ENCODE data around the gene BTRC.
A peak's percentile ranks its signal among the peaks of the same experiment; 100 is the strongest.

Gene BTRC

DNA sequence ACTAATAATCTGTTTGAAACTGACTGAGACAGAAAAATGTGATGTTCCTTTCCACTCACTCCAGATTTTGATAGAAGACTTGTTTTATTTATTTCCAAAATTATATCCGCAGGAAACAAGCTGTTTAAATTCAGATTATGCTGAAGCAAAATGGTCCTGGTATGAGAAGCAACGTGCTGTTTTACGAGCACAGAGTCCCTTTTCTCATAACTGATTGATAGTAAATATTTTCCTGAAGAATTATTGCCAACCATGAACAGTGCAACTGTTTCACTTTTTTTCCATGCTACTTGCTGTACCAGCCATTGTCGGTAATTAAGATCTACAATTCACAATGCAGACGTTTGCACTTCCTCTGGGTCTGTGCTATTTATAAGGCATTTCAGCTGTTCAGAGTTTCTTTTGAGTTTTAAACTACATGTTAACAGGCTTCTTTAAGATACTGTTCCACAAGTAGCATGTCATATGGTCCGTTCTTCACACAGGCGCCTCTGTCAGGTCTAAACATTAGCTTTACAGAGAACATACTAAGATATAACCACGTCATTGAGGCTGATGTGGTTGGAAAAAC, 130.3 kb downstream of the BTRC start:
- DNase-seq (ENCODE audit: low spot score), result no peak

DNA sequence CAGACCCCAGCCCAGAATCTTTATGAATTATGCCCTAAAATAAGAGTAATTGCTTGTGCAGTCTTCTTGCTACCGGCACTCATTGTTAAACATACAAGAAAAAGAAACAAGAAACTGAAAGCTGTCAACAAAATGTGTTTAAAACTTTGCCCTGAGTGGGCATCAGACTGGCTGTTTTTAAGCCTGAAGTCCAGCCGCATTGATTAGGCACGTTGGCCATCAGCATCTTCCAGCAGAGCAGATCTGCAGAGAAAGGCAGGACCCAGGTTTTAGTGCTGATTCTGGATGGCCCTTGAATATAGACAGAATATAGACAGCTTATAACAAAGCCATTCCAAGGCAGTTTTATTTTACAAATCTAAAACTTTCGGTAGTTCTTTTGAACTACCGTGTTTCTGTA, 131.2 kb downstream of the BTRC start:
- no peak for DNase-seq (ENCODE audit: low spot score)

DNA sequence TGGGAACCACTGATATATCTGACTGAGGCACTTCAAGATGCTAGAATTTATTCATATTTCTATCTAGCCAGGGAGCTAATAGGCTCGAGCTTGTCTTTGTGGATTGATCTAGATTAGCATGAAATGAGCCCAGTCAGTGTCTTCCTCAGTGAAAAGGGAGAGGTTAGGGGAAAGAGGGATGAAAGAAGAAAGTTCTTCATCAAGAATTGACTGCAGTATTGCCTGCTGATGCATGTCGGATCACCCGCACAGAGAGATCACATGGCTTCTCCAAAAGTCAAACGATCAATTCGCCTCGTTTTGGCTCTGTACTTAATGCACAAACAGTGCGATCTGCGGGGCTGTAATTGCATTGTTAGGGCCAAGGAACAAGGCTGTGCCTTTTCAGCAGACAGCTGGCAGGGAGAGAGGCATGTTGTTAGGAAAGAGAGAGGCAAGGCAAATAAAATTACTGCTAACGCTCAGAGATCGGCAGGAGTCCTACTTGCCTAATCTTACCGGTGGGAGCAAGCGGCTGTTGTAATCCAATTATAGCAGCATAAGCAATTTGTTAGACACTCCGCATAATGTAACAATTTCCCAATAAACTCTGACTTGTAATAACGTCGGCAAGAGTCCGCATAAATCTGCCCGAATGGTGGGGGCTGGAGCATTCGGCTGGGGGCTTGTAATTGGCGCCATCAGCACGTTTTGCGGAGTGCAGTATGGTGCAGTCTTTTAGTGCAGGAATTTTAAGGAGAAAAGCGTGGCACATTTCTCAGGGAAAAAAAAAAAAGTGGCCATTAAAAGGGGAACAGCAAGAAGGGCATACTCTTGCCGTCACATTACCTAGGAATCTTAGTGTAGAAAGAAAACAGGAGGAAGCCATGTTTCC, 132.0 kb downstream of the BTRC start:
- no peak for DNase-seq (ENCODE audit: low spot score)

DNA sequence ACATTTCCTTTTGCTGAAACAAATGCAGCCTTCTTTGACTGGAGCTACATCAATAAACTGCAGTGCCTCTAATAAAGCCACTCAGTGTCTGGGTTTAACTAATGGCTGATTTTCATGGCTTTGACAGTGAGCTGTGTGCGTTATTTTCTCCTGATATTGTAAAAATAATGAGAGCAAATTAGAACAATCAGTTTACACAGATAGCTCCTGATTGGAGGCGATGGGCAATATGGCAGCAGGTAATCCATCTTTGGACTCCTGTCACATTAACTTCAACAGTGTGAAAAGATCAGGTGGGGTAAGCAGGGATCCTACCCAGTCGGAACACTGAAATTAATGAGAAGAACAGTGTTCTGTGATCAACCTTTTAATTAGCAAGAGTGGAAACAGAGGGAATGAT, 133.4 kb downstream of the BTRC start:
- no peak for DNase-seq (ENCODE audit: low spot score)

DNA sequence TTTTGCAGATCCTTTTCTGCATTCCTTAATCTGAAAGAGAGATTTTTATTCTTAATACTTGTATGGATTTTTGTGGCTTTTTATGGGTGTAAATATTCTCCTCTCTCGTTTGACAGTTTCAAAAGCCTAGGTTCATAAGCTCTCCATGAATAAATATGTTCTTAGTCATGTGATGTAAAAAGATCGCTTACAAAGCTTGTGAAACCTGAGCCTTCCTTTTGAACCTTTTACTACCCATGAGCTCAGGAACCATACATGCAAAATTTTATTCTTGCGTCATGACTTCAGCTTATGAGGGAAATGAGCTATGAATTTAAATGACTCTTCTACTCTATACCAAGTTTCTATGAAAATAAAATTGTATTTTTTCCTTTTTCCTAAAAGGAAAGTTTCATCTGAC, 135.4 kb downstream of the BTRC start:
- DNase-seq (ENCODE audit: low spot score), result no peak

DNA sequence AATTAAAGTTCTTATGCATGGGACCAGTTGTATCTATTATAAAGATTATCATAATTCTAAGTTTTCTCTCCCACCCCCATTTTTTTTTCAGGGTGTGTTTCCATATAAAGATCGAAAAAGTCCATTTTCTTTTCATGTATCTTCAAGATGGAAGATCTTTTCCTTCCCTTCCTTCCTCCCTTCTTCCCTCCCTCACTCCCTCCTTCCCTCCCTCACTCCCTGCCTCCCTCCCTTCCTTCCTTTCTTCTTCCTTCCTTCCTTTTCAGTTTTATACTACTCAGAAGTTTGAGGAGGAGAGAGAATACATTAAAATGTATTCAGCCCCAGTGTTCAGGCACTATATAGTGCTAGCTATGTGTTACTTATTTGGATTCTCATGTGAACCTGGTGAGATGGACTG, 136.1 kb downstream of the BTRC start:
- DNase-seq (ENCODE audit: low spot score), result no peak

DNA sequence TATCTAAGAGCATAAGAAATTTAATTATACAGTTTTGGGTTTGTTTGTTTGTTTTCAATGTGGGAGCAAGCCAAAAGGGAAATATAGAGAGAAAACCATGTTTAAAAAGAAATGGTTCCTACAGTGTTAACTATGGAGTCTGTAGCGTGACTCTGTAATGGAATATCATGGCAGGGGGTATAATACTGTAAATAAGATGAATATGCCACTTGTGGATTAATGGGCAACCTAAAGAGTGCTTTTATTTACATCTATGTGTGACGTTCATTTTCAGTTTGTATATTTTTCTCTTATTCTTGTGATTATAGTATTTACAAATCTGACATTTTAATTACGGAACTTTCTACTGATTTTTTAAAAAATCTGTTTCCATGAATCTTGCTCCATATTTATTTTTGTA, 138.2 kb downstream of the BTRC start:
- no peak for DNase-seq (ENCODE audit: low spot score)

DNA sequence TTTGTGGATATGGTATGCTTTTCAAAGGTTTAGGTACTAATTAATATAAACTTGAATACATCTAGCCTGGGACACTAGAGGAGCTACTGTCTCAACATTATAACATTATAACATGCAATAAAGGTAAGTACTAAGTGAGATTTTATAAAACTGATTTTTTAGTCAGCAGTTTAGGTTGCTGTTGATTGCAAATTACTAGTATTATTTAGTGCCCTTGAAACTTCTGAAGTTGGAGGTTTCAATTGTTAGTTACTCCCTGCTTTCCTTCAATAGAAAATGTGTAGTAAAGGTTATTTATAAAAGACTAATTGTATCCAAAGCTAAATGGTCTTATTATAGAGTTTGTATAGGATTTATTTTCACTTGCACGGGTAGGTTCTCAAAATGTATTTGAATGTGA, 138.8 kb downstream of the BTRC start:
- no peak for DNase-seq (ENCODE audit: low spot score)

DNA sequence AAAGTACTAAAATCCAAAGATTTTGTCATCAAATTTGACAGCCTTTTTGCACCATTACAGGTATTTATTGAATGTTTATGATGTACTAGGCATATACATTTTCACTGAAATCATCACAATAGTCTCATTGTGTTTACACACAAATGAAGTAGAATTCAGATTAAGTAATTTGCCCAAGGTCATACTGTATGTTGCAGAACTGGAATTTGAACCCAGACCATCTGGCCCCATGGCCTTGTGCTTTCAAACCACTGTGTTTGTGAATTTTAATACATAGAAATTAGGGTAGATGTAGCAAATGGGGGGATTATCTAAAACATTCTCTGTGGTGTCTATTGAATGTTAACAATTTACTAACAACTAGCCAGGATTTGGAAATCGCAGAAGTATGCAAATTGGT, 139.3 kb downstream of the BTRC start:
- no peak for DNase-seq (ENCODE audit: low spot score)

DNA sequence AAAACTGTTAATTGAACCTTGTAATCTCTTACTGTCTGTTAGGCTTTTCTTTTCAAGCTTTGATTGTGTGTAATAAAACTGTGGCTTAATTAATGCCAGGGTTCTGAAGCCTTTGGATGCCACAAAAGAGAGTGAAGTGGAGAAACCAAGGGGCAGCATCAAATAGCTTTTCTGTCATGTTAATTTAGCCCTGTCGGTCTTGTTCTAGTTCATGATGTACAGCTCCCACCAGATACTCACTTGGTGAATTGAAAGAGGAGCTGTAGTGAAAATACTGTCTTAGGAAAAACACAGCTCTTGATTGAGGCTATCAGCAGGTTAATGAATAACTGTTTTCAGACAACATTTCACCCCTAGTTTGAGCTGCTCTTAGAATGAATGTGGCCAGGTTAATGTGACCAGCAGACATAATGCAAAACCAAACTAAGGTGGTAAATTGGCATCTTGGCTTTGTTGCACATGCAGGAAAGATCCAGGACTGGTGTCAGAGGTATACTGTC, 139.9 kb downstream of the BTRC start:
- DNase-seq (ENCODE audit: low spot score), result peak; percentile 42

DNA sequence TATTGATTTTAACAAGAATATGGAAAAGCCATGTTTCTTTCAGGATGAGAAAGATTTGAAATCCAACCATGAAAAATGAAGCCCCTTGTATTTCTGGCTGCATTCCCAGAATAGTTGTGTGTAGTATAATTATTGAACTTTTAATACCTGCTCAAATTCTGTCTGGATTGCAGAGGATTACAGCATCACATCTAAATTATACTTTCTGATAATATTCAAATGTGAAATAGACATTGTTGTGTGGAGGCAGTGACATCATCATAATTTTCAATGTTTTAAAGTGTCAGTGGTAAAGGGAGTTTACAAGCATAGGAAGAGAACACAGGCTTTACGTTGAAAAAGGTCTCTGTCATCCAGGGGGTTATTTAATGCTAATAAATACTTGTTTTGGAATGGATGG, 140.7 kb downstream of the BTRC start:
- DNase-seq (ENCODE audit: low spot score), result no peak

DNA sequence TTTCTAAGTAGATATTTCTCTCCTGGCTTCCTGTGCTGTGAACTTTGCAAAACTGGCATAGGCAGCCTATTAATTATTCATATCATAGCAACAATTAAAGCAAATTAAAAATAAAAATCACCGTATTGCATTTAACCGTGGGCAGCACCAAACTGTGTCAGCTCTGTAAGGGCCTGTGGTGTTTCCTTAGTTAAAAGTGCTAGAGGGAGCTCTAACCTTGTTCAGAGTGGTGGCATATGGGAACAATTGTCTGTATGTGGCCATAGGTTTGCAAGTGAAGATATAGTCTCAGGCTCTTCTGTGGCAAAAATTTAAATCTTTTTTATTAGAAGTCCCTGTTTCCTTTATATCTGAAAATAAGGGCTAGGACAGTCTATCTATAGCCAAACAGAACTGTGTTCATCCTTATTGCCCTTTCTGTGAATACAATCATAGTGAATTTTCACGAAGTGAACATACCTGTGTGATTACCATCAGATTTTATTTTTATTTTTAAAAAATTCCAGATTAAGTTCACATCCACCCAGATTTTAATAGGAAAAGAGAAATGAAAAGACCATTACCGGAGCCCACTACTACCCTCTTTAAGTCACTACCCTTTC, 141.5 kb downstream of the BTRC start:
- no peak for DNase-seq (ENCODE audit: low spot score)

DNA sequence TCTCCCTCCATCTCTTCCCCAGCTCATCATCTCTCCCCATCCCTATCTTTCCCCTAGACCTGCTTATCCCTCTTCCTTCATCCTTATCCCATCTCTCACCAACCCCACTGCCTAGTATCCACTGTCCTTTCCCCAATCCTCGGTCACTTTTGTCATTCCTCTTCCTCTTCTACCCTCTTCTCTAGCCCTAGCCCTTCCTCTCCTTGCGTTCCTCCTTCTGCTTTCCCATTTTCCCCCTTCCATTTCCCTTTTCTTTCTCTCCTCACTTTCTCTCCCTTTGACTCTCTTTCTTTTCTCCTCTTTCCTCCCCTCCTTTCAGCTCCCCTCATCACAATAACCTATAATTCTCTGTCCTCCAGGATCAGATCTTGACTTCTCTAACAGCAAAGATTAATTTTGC, 150.5 kb downstream of the BTRC start:
- DNase-seq (ENCODE audit: low spot score), result no peak

DNA sequence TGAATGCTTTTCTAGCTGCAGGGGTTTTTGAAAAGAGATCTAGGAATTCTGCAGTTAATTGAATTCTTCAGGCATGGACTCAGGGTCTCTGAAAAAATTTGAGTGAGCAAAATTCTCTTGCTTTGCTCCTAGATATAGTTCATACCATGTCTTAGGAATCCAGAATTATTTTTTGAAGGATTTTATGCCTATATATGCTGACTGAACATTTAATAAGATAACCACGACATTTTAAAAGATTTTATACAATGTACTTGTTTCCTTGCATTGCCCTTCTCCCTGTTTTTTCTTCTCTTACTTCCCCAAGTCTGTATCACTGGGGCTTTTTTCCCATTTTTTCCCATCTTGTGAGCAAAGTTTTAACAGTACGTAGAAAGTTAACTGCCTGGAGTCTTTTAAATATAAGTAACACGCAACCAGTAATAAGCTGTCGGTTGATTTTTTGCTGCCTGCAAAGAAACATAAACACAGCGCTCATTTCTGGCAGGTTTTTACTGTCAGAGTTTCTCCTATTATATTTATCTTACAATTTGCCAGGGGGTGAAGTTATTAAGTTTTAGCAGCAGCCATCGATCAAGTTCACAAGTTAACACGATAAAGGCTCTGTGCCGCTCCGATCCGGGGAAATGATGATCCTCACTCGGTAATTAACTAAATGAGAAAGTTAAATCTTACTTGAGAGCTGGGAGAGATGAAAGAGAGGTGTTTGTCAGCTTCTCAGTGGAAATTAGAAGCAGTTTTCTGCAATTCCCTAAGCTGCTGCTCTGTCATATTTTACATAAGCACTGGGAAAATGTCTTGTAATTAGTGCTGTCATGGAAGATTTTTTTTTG, 153.1 kb downstream of the BTRC start:
- no peak for DNase-seq (ENCODE audit: low spot score)

DNA sequence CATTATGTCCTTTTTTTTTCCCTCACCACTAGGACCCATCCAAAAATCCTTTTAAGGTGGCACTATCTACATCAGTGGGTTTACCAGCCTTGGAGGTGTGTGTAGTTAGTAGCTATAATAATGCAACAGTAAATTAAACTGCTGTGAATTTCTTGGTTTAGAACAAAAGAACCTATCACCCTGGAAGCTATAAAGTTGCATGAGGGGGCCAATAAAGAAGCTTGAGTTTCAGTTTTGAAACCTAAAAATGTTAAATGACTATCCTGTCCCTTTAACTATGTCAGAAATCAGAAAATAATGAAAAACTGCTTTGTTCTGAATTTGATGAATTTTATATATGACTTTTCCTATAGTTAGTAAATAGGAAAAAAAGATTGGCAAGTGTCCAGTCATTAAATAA, 153.9 kb downstream of the BTRC start:
- DNase-seq (ENCODE audit: low spot score), result no peak

DNA sequence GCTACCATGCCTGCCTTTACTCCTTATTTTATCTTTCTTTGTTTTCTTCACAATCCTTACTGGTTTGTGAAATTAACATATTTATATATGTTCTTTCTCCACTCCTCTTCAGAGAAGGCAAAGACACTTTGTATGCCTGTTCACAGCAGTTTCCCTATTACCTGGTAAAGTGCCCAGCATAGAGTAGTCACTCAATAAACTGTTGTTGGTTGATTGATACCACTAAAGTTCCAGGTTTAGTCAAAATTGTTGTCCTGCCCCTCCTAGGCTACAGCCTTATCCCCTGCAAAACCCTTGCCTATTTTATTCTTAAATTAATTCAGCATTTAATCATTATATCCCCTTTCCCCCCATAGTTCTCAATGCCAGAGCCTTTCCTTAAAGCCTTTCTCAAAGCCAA, 158.0 kb downstream of the BTRC start:
- no peak for DNase-seq (ENCODE audit: low spot score)

DNA sequence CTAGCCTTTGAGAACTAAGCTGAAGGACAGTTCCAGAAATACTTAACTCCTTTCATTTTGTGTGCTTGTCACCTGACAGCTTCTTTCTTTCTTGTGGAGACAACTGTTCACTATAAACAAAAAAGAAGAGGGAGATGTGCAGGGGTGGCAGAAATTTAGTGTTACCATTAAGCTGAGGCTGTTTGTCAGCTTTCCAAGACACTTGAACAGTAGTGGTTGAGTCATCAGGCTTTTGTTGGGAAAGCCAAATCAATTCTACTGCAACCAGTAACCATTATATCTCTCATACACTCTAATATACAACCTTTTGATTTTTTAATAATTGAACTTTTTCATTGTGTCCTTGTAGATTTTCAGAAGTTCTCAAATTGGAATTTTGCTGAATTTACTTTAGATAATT, 158.8 kb downstream of the BTRC start:
- no peak for DNase-seq (ENCODE audit: low spot score)

DNA sequence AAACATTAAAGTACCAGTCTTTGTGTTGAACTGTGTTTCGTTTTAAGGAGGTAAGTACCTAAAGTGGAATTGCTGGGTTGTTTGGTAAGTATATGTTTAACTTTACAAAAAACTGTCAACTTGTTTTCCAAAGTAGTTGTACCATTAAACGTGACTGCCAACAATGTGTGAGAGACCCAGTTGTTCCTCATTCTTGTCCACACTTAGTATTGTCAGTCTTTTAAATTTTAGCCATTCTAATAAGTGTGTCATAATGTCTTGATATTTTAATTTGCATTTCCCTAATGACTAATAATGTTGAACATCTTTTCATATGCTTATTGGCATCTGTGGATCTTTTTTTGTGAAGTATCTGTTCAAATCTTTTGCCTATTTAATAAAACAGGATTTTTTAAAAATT, 159.8 kb downstream of the BTRC start:
- DNase-seq (ENCODE audit: low spot score), result no peak

DNA sequence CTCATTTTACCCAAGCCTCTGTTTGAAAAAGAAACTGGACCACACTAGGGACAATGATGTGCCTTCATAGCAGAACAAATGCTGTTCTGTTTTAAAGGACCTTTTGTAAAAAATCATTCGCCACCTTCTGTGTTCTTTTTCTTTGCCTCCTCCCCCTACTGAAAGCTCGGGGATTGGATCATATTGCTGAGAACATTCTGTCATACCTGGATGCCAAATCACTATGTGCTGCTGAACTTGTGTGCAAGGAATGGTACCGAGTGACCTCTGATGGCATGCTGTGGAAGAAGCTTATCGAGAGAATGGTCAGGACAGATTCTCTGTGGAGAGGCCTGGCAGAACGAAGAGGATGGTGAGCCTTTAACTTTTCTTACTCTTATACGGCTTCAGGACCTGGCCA, 171.9 kb downstream of the BTRC start:
- DNase-seq (ENCODE audit: low spot score), result no peak

DNA sequence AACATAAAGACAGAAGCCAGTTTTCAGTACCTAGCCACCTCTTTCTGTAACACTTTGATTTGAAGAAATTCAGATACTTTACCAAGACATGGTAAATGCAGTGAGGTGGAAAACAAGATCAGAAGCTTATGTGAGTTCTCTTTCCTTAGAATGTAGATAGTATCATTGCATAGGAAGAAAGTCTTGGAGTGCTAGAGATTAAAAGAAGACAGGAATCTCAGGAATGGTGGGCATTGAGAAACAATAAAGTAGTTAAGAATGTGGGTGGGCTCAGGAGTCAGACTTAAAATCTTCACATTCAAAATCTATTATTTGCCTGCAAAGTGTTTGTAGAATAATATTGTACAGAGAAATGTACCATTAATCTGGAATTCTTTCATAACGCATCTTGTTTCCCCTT, 175.2 kb downstream of the BTRC start:
- DNase-seq (ENCODE audit: low spot score), result no peak

DNA sequence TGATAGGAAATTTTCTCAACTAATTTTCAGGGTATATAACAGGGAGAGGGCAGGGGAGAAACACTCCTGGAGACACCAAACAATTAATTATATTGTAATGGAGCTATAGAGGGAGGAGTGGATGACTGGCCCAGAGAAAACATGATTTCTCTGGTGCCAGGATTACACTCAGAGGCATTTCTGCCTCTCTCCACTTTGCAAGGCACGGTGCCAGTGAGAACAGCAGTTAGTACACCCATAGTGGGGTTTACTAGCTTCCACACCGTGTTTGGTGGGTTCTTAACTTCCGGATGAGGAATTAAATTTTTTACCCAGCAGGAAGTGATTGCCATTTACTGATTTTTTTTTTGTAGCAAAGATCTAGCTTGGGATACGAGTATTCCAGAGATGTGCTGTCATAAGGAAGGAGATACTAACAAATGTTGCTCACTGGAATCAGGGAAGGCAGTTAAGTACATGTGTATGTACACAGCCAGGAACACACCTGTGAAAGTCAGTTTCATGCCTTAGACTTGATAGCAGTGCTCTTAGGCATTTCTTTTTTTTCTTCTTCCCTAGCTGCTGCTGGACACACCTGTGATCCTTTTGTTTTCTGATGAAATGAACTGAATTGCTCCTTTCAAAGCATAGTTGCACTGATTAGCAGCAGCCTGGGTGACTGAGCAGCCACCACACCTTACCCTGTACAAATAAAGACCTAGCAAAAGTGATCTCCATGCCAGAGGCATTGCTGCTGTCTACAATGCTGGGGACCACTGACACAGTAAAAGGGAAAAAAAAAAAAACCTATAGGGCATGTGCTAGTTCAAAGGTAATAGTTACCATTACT, 176.0 kb downstream of the BTRC start:
- DNase-seq (ENCODE audit: low spot score), result no peak

DNA sequence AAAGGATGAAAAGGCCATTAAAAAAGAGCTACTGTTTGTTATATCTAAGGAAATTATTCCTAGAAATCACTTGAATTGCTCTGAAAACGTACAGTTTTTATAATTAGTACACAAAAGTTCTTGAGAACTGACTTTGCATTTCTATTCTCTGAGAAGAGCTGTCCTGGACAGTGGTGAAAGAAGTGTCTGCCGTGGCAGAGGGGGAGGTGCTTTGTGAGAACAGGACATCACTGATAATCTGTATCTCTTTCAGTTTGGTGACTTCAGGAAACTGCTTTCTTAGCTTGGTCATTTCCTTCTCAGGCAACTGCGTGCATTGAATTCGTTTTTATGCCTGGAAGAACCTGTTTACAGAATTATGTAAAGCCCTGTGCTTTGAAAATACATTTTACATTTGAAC, 182.0 kb downstream of the BTRC start:
- no peak for DNase-seq (ENCODE audit: low spot score)

All from HuH-7.5 (cell line).